IMR-90 (cell line): ENCODE measurements around the gene KRTAP20-3. TPM values are rescaled to one million over a fixed set of nuclear protein-coding genes. Genes with fewer than 3 reads are reported as not detected.

Experiments
- ATAC-seq: fragments of 200-7000 bp; cut with Tn5 transposase; 2 replicates; pipeline ENCODE4 v1.9.1; 2020; ENCODE audit warnings: low read depth, mild to moderate bottlenecking, moderate library complexity
- BruUV-seq: library from RNA; stranded (reverse); fragments of 400-500 nt; replicated peaks from 2 replicates; lab custom pipeline; 2021; lab: Mats Ljungman, UMichigan
- CTCF ChIA-PET: fragments of 300-600 bp; formaldehyde crosslinking; extraction: SDS; loops from one replicate; lab custom pipeline; 2021; ENCODE audit warnings: antibody characterized with exemption; lab: Yijun Ruan, JAX
- POLR2A ChIA-PET: fragments of 300-600 bp; sonication (Branson Sonifier 250); formaldehyde crosslinking; loops from one replicate; lab custom pipeline; 2022; ENCODE audit warnings: antibody characterized with exemption; ENCODE audit not compliant: unreplicated experiment; lab: Charles Lee
- DNase-seq: peaks from one replicate; pipeline ENCODE4 v3.0.0; 2013
- H2AFZ ChIP-seq: replicated peaks from 2 replicates; pipeline ENCODE3; 2013; ENCODE audit warnings: low read length, mild to moderate bottlenecking; ENCODE audit not compliant: poor library complexity
- H2AK5ac ChIP-seq: 2 replicates; pipeline ENCODE4 v1.6.1; 2013; ENCODE audit warnings: low read depth, low read length, inconsistent platforms
- H2AK9ac ChIP-seq: replicated peaks from 2 replicates; pipeline ENCODE3; 2013; ENCODE audit warnings: mild to moderate bottlenecking, low read depth, low read length, moderate library complexity; ENCODE audit not compliant: poor library complexity
- H2BK120ac ChIP-seq: 2 replicates; pipeline ENCODE4 v1.6.1; 2013; ENCODE audit warnings: low read depth, low read length, inconsistent platforms
- H2BK15ac ChIP-seq: 3 replicates; pipeline ENCODE4 v1.6.1; 2013; ENCODE audit warnings: low read depth, low read length, inconsistent platforms
- H2BK20ac ChIP-seq: 2 replicates; pipeline ENCODE4 v1.6.1; 2013; ENCODE audit warnings: low read depth, mild to moderate bottlenecking, inconsistent platforms, low read length, moderate library complexity
- H2BK5ac ChIP-seq: 2 replicates; pipeline ENCODE4 v1.6.1; 2013; ENCODE audit warnings: mild to moderate bottlenecking, low read depth, low read length, inconsistent platforms; ENCODE audit not compliant: poor library complexity, severe bottlenecking
- H3K14ac ChIP-seq: replicated peaks from 2 replicates; pipeline ENCODE4 v1.6.1; 2013; ENCODE audit warnings: low read depth, low read length, inconsistent platforms
- H3K18ac ChIP-seq: 2 replicates; pipeline ENCODE4 v1.6.1; 2013; ENCODE audit warnings: low read depth, low read length, control low read depth
- H3K23ac ChIP-seq: 2 replicates; pipeline ENCODE4 v1.6.1; 2013; ENCODE audit warnings: low read depth, low read length, inconsistent platforms
- H3K27ac ChIP-seq: 2 replicates; pipeline ENCODE4 v1.5.1; 2013; ENCODE audit warnings: mild to moderate bottlenecking, control low read depth, low read length; ENCODE audit not compliant: insufficient read depth
- H3K27me3 ChIP-seq: 2 replicates; pipeline ENCODE4 v1.6.1; 2013; ENCODE audit warnings: low read length; ENCODE audit not compliant: control insufficient read depth, insufficient read depth
- H3K36me3 ChIP-seq: 2 replicates; pipeline ENCODE4 v1.6.1; 2013; ENCODE audit warnings: low read length, mixed read lengths; ENCODE audit not compliant: control insufficient read depth, insufficient read depth
- H3K4ac ChIP-seq: 2 replicates; pipeline ENCODE4 v1.6.1; 2013; ENCODE audit warnings: low read depth, low read length, inconsistent platforms
- H3K4me1 ChIP-seq: 2 replicates; pipeline ENCODE4 v1.6.1; 2013; ENCODE audit warnings: low read length, mixed read lengths; ENCODE audit not compliant: control insufficient read depth, insufficient read depth
- H3K4me2 ChIP-seq: 2 replicates; pipeline ENCODE4 v1.6.1; 2013; ENCODE audit warnings: low read depth, mild to moderate bottlenecking, control low read depth, low read length, moderate library complexity
- H3K4me3 ChIP-seq: 2 replicates; pipeline ENCODE4 v1.5.1; 2013; ENCODE audit warnings: low read depth, mild to moderate bottlenecking, control low read depth, low read length, moderate library complexity; ENCODE audit not compliant: insufficient read depth
- H3K56ac ChIP-seq: 2 replicates; pipeline ENCODE4 v1.6.1; 2013; ENCODE audit warnings: low read length, inconsistent platforms; ENCODE audit not compliant: insufficient read depth; ENCODE audit errors: extremely low read depth
- H3K79me1 ChIP-seq, 2 experiments: 2 replicates each; pipeline ENCODE4 v1.6.1; 2013; ENCODE audit warnings: low read length in 2 of 2, inconsistent platforms in 1 of 2, low read depth in 1 of 2
- H3K9ac ChIP-seq: 2 replicates; pipeline ENCODE4 v1.6.1; 2013; ENCODE audit warnings: low read depth, low read length, control low read depth
- H3K9me1 ChIP-seq: 2 replicates; pipeline ENCODE4 v1.6.1; 2013; ENCODE audit warnings: low read length, inconsistent platforms; ENCODE audit not compliant: insufficient read depth
- H3K9me3 ChIP-seq: 2 replicates; pipeline ENCODE4 v1.6.1; 2013; ENCODE audit warnings: low read length; ENCODE audit not compliant: control insufficient read depth, insufficient read depth
- H4K20me1 ChIP-seq: 2 replicates; pipeline ENCODE4 v1.6.1; 2013; ENCODE audit warnings: low read length, inconsistent platforms; ENCODE audit not compliant: insufficient read depth
- H4K5ac ChIP-seq: 2 replicates; pipeline ENCODE4 v1.6.1; 2013; ENCODE audit warnings: mild to moderate bottlenecking, low read depth, low read length, control low read depth
- H4K8ac ChIP-seq, 2 experiments: 2 replicates each; pipeline ENCODE4 v1.6.1; 2013; ENCODE audit warnings: low read depth in 2 of 2, low read length in 2 of 2, control low read depth in 1 of 2, inconsistent platforms in 1 of 2
- H4K91ac ChIP-seq: 2 replicates; pipeline ENCODE4 v1.6.1; 2013; ENCODE audit warnings: low read depth, low read length, inconsistent platforms; ENCODE audit not compliant: insufficient read depth
- MAFK ChIP-seq: IDR thresholded peaks from 2 replicates; pipeline ENCODE4 v1.6.1; 2012; ENCODE audit warnings: low read depth, low read length, improper control_type of control experiment
- MAZ ChIP-seq: IDR thresholded peaks from 2 replicates; pipeline ENCODE4 v1.6.1; 2012; ENCODE audit warnings: low read depth, mild to moderate bottlenecking, low read length, improper control_type of control experiment, moderate library complexity, borderline replicate concordance
- MXI1 ChIP-seq: IDR thresholded peaks from 2 replicates; pipeline ENCODE4 v1.6.1; 2012; ENCODE audit warnings: low read depth, mild to moderate bottlenecking, low read length, moderate library complexity, borderline replicate concordance
- WGBS, 2 experiments: methylation state at CpG; one replicate each; pipeline versions ENCODE4 v1.1.5 to v1.1.7; 2013; ENCODE audit warnings: missing lambda C conversion rate in 2 of 2; ENCODE audit not compliant: insufficient read length in 1 of 2; ENCODE audit errors: extremely low coverage in 2 of 2; 5-methylcytosine and 5-hydroxymethylcytosine counted together
- dilution Hi-C: fragments of 300-500 bp; cut with HindIII; formaldehyde crosslinking; loops from one replicate; pipeline ENCODE4 v1.14.3; 2018; ENCODE audit warnings: low sequenced_read_pairs; ENCODE audit not compliant: unreplicated experiment
- in situ Hi-C: fragments of 300-500 bp; cut with MboI; formaldehyde crosslinking; loops from 3 replicates; pipeline ENCODE4 v1.14.3; 2019; ENCODE audit warnings: low sequenced_read_pairs, inconsistent platforms, mixed read lengths
- intact Hi-C: fragments of 100-400 bp; cut with micrococcal nuclease; formaldehyde crosslinking; loops from 2 replicates; pipeline ENCODE4 v1.10.0; 2022
- polyA plus RNA-seq, 3 experiments: library from polyadenylated mRNA; depleted of rRNA; stranded (reverse); fragments of >200 nt; gene quantifications; 2 replicates each; pipeline ENCODE4 v1.2.3, GENCODE V29; 2012; ENCODE audit warnings: low replicate concordance in 1 of 3
- total RNA-seq: library from RNA; depleted of rRNA; stranded (reverse); fragments of >200 nt; gene quantifications from 2 replicates; pipeline ENCODE4 v1.2.3, GENCODE V29; 2012

The KRTAP20-3 gene
- total and polyA plus RNA-seq, 2 of the 4 experiments (the other 2 are of a cell fraction): not detected

DNA sequence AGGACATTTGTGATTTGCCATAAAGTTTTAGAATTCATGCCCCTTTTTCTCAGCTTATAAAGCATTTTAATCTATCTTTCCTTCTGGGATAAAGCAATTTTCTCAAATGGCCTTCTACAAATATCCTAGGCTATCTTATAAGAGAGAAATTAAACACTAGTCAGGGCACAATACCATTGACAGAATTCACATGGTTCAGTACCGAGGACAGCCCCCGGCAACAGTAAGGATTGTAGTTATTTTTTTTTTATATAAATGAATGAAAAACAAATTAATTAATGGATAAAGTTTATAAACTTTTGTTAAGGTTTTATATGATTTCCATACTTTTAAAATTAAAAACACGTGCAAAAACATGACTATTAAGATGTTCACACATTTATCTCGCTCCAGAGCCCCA is 14.6 kb upstream of the KRTAP20-3 start:
- TF ChIP-seq MAZ (no peak), MAFK (no peak), MXI1 (no peak)
- DNase-seq (no peak), ATAC-seq (no peak)
- H4K20me1 ChIP-seq: no peaks in the 10 kb centered on the region
- H3K27me3 ChIP-seq: no peaks in the 10 kb centered on the region
- in situ Hi-C loops (no loop called here), dilution Hi-C loops (no loop called here), intact Hi-C loops (no loop called here)
- H3K9me1 ChIP-seq: no peaks in the 10 kb centered on the region
- no peak overlapping the region for H3K23ac ChIP-seq
- no peak overlapping the region for H3K4me2 ChIP-seq
- no peak overlapping the region for H2BK120ac ChIP-seq
- H3K4me1 ChIP-seq: no peaks in the 10 kb centered on the region
- H3K4me3 ChIP-seq: no peak overlapping the region
- no peak overlapping the region for H2BK5ac ChIP-seq
- no peak overlapping the region for H3K18ac ChIP-seq
- WGBS, 2 experiments: no CpG with 5 or more reads among the region's 4 CpGs
- H3K27ac ChIP-seq: no peak overlapping the region
- H3K4ac ChIP-seq: no peak overlapping the region
- POLR2A ChIA-PET: no interaction called here
- H3K36me3 ChIP-seq: no peaks in the 10 kb centered on the region
- no peaks in the 10 kb centered on the region for H3K79me1 ChIP-seq
- H3K9ac ChIP-seq: no peak overlapping the region
- no peak overlapping the region for H2AK5ac ChIP-seq
- H2BK15ac ChIP-seq: no peak overlapping the region
- no peak overlapping the region for H2BK20ac ChIP-seq
- H3K14ac ChIP-seq: no peak overlapping the region
- peaks cover 25% of the 10 kb centered on the region for H3K9me3 ChIP-seq
- no peak overlapping the region for H2AFZ ChIP-seq
- BruUV-seq: no TSS peak
- CTCF ChIA-PET: no interaction called here
- H2AK9ac ChIP-seq: no peak overlapping the region
- no peak overlapping the region for H4K91ac ChIP-seq
- no peak overlapping the region for H3K56ac ChIP-seq
- H4K5ac ChIP-seq: no peak overlapping the region
- no peak overlapping the region for H4K8ac ChIP-seq
